Measurements from ENCODE around the gene COL12A1. TPM values are rescaled to one million over a fixed set of nuclear protein-coding genes. Genes with fewer than 3 reads are reported as not detected.

Gene COL12A1
- total and polyA plus RNA-seq, 8 donors, result 23.1 to 74.3 (median 31.5) TPM

DNA sequence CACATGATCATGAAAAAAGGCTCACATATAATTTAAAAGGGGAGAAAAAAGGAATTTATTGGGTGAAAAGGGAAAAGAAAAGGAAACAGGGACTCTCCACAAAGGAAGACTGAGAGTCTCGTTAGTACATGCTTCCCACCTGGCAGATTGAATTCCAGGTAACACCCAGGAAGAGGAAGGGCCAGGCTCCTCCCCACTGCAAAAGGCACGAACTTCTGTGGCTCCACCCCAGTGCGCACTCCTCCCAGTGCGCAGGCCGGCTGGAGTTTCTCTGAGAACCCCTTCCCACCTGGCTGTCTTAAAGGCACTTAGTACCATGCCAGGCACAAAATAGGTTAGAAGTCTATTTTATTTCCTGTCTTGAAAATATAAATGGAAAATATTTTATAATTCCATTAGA is 129.8 kb downstream of the COL12A1 start:
- no peak for DNase-seq
- no peak for TF ChIP-seq CTCF (IDR thresholded peaks at IDR 0.05)
- H3K27ac ChIP-seq, result no peak overlapping the region
- H3K4me1 ChIP-seq, result no peaks in the 10 kb centered on the region
- H3K36me3 ChIP-seq, result no peaks in the 10 kb centered on the region
- intact Hi-C loops (cut with DNase I), result no loop called here
- no peaks in the 10 kb centered on the region for H3K27me3 ChIP-seq
- H3K4me3 ChIP-seq, result no peak overlapping the region
- ATAC-seq, result no peak
- no peaks in the 10 kb centered on the region for H3K9me3 ChIP-seq

DNA sequence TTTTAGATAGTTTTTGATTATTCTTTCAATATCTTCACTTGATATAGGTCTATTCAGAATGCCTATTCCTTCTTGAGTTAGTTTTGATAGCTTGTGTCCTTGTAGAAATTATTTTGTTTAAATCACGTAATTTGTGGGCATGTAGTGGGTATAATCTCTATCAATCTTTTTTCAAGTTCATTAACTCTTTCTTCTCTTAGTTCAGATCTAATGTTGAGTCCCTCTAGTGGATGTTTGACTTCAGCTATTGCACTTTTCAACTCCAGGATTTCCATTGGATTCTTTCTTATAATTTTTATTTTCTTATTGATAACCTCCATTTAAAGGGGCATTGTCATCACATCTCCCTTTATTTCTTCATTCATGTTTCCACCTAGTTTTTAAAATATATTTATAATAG is 135.6 kb downstream of the COL12A1 start:
- TF ChIP-seq CTCF (IDR thresholded peaks at IDR 0.05), result no peak
- H3K27ac ChIP-seq, result no peak overlapping the region
- H3K4me3 ChIP-seq, result no peak overlapping the region
- DNase-seq (no peak), ATAC-seq (no peak)
- H3K9me3 ChIP-seq, result no peaks in the 10 kb centered on the region
- no peaks in the 10 kb centered on the region for H3K4me1 ChIP-seq
- H3K36me3 ChIP-seq, result no peaks in the 10 kb centered on the region
- intact Hi-C loops (cut with DNase I), result no loop called here
- H3K27me3 ChIP-seq, result no peaks in the 10 kb centered on the region

- H3K4me1 ChIP-seq, result no peaks in the 10 kb centered on the region
Measured at GRCh38 chr6:75065523-75065922, 140.3 kb downstream of the COL12A1 start.

GRCh38 chr6:75052491-75052890 is 153.4 kb downstream of the COL12A1 start:
- H3K36me3 ChIP-seq, result no peaks in the 10 kb centered on the region
- H3K4me3 ChIP-seq, result no peak overlapping the region
- H3K9me3 ChIP-seq, result no peaks in the 10 kb centered on the region
- no peak overlapping the region for H3K27ac ChIP-seq
- DNase-seq (no peak), ATAC-seq (no peak)
- TF ChIP-seq CTCF (IDR thresholded peaks at IDR 0.05), result no peak
- H3K27me3 ChIP-seq, result no peaks in the 10 kb centered on the region
- intact Hi-C loops (cut with DNase I), result no loop called here
- no peaks in the 10 kb centered on the region for H3K4me1 ChIP-seq

More at GRCh38 chr6:75065523-75065922, 140.3 kb downstream of the COL12A1 start:
- DNase-seq (peak in 1 of 4 donors; percentile 2), ATAC-seq (no peak)
- no peaks in the 10 kb centered on the region for H3K9me3 ChIP-seq
- no peak overlapping the region for H3K4me3 ChIP-seq
- H3K27ac ChIP-seq, result no peak overlapping the region
- no peak for TF ChIP-seq CTCF (IDR thresholded peaks at IDR 0.05)
- no peaks in the 10 kb centered on the region for H3K36me3 ChIP-seq
- H3K27me3 ChIP-seq, result no peaks in the 10 kb centered on the region
- intact Hi-C loops (cut with DNase I), result no loop called here

DNA sequence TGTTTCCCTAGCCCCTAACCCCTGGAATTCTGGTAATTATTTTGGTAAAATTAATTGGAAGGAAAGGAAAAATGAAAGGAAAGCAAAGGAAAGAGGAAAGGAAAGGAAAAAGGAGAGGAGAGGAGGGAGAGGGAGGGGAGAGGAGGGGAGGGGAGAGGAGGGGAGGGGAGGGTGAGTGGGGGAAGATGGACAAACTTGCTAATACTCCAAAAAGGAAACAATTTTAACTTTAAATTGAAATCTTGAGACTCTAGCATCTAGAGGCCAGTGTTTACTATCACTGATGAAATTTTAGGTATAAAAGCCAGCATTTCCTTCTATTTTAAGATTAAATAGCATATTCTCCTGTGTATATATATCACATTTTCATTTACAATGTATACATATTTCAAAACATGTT is 156.5 kb downstream of the COL12A1 start:
- TF ChIP-seq CTCF (IDR thresholded peaks at IDR 0.05), result no peak
- no peak overlapping the region for H3K4me3 ChIP-seq
- H3K27me3 ChIP-seq, result no peaks in the 10 kb centered on the region
- no peaks in the 10 kb centered on the region for H3K4me1 ChIP-seq
- no peaks in the 10 kb centered on the region for H3K36me3 ChIP-seq
- H3K9me3 ChIP-seq, result peaks cover 0 to under 1% of the 10 kb centered on the region in 2 donors
- ATAC-seq (no peak), DNase-seq (no peak)
- H3K27ac ChIP-seq, result no peak overlapping the region
- intact Hi-C loops (cut with DNase I), result no loop called here

All from left lung (tissue), 10 donors.